GM12892 (cell line): ENCODE results near the gene CLEC4G.

Experiments
- POLR2A ChIP-seq: IDR thresholded peaks from 2 replicates; pipeline ENCODE4 v1.6.1; 2011; ENCODE audit warnings: low read depth, low read length, control low read depth
- POLR2AphosphoS5 ChIP-seq: IDR thresholded peaks from 2 replicates; pipeline ENCODE4 v1.6.1; 2011; ENCODE audit warnings: low read depth, low read length, control low read depth
- TAF1 ChIP-seq: IDR thresholded peaks from 2 replicates; pipeline ENCODE4 v1.6.1; 2011; ENCODE audit warnings: low read depth, mild to moderate bottlenecking, control low read depth, low read length, borderline replicate concordance

DNA sequence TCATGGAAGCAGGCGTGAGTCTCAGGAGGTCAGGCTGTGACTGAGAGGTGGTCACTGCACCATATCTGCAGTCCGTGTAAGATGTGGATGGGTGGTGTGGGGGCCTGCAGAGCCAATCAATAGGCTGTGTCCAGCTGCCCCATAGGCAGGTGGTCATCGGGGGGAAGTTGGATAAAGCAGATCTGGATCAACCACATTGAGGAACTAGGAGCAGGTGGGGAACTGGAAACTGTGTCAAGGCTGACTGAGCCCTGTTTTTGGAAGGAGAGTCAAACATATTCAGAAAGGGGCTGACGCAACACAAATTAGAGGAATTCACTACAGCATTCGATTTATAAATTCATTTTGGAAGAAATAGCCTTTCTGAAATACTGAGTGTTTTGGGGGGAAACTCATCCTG lies 46.2 kb upstream of the CLEC4G start:
- TF ChIP-seq POLR2A, result no peak
- no peak for TF ChIP-seq POLR2AphosphoS5
- no peak for TF ChIP-seq TAF1
